GM21390 (cell line): ENCODE measurements around the gene PHEX.
A peak's percentile ranks its signal among the peaks of the same experiment; 100 is the strongest.

Experiments
- ATAC-seq: cut with Tn5 transposase; IDR thresholded peaks from one replicate; pipeline ENCODE4 v1.9.1; 2021; ENCODE audit not compliant: unreplicated experiment

The PHEX gene

GRCh38 chrX:22032084-22032483 is at the start of gene PHEX:
TSS of gene PHEX (plus strand) at chrX:22032325. CDS start at chrX:22033006, 681 bp downstream.
- ATAC-seq: no peak

GRCh38 chrX:21985332-21985777 is 46.8 kb upstream of the PHEX start:
- ATAC-seq: peak; percentile 80

GRCh38 chrX:21986596-21986995 is 45.5 kb upstream of the PHEX start:
- no peak for ATAC-seq

GRCh38 chrX:21989384-21989783 is 42.7 kb upstream of the PHEX start:
- ATAC-seq: peak; percentile 35

GRCh38 chrX:21990832-21991231 is 41.3 kb upstream of the PHEX start:
- no peak for ATAC-seq

DNA sequence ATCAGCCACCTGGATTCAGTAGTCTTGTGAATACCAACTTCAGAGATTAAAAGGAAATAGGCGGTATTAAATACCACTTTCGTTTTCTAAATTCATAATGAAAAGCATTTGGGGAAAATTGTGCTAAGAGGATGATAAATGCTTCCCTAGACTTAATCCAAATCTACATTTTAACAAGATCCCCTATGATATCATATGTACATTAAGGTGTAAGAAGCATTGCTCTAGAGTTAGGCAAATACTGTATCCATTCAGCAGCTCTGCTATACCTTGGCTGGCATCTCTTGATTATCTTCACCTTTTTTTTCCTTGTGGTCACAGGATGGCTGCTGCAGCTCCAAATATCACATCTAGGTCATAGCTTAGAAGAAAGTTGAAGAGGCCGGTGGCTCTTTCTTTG is 40.6 kb upstream of the PHEX start:
- ATAC-seq: no peak

GRCh38 chrX:21993265-21993664 is 38.9 kb upstream of the PHEX start:
- peak; percentile 77 for ATAC-seq

GRCh38 chrX:21996872-21997455 is 35.2 kb upstream of the PHEX start:
- ATAC-seq: no peak

DNA sequence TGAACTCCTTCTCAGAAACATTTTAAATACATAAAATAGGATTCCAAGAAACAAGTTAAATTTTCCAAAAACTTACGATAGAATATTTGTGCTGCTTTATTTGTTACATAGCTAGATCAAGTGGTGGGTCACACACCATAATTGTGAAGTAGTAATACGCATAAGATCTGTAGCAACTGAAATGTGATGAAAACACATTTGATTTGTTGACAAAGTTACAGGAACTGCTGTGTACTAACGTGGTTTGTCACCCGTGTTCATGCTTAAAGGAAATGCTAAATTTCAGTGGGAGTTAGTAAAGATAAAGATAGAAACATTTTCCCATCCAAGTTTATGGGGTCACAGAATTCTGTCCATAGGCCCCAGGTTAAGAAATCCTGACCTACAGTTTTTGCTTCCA is 34.1 kb upstream of the PHEX start:
- ATAC-seq: no peak

DNA sequence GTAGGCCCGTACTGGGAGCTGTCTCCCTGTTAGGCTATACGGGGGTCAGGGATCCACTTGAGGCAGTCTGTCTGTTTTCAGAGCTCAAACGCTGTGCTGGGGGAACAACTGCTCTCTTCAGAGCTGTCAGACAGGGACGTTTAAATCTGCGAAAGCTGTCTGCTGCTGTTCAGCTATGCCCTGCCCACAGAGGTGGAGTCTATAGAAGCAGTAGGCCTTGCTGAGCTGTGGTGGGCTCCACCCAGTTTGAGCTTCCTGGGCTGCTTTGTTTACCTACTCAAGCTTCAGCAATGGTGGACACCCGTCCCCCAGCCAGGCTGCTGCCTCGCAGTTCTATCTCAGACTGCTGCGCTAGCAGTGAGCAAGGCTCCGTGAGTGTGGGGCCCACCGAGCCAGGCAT is 27.3 kb upstream of the PHEX start:
- ATAC-seq: no peak

GRCh38 chrX:22012051-22012450 is 20.1 kb upstream of the PHEX start:
- no peak for ATAC-seq

- no peak for ATAC-seq
These were observed 19.2 kb upstream of the PHEX start for GRCh38 chrX:22012931-22013330.

DNA sequence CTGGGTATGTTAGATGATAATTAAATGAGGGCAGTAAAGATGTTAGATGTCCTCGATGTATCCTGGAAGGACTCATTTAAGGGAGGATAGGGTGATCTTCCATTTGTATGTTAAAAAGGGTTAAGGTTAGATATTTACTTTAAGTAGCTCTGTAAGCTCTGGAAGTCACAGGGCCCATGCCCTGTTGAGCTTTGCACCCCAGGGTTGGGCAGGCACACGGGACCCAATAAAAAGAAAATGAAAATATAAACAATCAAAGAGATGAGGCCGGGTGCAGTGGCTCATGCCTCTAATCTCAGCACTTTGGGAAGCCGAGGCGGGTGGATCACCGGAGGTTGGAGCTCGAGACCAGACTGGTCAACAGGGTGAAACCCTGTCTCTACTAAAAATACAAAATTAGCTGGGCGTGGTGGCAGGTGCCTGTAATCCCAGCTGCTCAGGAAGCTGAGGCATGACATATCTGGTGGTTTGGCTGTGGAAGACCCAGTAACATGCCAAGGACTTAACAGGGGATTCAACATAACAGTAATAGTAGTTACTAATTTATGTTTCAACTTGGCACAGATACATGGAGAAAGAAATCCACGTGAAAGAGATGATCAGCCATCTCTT is 16.9 kb upstream of the PHEX start:
- no peak for ATAC-seq

GRCh38 chrX:22021751-22022324 is 10.3 kb upstream of the PHEX start:
- no peak for ATAC-seq

- ATAC-seq: no peak
These were observed 7.5 kb upstream of the PHEX start for GRCh38 chrX:22024577-22024976.

- no peak for ATAC-seq
These were observed 6.4 kb upstream of the PHEX start for GRCh38 chrX:22025751-22026150.

DNA sequence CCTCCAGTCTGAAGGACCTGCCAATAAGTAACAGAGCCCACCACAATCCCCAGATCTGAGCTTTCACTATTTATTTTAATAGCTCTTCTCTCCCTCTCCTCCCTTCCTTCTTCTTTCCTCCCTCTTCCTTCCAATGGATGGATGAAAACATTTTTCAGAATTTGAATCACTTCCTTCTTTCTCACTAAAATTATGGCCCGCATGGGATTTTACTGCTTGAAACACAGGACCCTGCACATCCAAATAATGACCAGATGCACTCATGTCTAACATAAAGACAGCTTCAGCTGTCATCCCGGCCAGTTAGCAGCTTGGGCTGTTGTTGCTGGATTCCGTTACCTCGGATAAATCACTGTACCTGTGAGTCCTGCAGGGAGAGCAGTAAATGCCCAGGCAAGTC is 5.4 kb upstream of the PHEX start:
- ATAC-seq: no peak

GRCh38 chrX:22032506-22032905 is 381 bp downstream of the PHEX start:
- no peak for ATAC-seq

DNA sequence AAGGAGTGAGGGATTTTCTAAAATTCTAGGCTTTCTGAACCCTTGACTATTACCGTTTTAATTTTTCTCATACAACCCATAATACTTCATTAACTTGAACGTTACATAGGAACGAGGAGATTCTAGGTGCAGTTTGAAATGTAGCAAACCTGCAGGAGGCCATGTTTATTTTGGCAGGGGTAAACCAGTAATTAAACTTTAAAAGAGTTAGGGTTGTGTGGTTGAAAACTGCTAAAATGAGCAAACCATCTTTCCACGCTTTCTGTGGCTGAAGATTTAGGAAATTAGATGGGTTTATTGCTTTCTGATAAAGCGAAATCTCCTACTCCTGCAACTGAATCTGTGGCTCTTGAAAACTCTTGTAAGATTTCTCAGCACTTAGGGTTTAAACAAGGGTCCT is 1.7 kb downstream of the PHEX start:
- ATAC-seq: no peak

DNA sequence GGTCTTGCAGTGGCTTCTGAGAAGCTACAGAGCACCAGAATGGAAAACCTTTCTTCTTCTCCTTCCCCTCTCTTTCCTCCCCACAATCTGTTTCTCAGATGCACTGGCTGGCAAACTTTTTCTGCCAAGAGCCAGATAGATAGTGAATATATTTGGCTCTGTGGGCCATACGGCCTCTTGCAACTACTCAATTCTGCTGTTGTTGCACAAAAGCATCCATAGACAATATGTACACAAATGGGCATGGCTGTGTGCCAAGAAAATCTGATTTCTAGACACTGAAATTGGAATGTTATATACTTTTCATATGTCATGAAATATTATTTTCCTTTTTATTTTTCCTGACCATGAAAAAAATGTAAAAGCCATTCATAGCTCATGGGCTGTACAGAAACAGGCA is 3.1 kb downstream of the PHEX start:
- ATAC-seq: no peak

GRCh38 chrX:22037225-22037624 is 5.1 kb downstream of the PHEX start:
- no peak for ATAC-seq

DNA sequence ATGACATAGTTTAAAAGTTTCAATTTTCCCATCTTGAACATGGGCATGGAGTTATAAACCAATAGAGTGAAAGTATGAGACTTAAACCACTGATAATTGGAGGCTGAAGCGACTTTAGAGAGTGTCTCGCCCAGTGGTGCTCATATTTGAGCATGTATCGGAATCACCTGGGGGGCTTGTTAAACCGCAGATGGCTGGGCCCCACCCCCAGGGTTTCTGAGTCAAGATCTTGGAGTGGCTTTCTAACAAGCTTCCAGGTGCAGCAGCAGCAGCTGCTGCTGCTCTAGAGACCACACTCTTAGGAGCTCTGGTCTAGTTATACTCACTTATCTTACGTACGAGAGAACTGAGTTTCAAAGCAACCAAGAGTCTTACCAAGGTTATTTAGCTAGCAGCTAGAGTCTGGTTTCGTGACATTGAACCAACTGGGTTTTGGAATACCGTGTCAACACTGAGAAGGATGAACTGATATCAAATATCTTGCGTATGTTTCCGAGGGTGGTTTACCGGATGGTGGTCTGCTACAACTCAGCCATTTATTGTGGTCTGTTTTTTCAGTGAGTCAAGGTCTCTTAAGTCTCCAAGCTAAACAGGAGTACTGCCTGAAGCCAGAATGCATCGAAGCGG is 5.9 kb downstream of the PHEX start:
- ATAC-seq: no peak
